ENCODE results near the gene STX3.

DNA sequence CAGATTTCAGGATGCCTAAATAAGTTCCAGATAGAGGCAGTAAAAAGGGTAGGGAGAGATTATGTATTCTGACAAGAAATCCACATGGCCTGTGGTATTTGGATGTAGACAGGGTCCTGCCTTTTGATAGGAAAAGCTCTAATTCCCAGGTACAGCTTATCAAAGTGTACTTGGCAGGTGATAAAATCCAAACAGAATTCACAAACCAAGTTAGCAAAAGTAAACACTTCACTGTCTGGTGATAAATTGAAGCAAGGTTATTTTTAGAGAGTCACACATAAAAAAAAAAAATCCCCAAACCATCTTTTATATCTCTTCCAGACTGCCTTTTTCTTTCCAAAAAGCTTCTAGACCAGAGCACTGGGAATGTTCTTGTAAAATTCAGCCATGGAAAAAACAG is 84.4 kb downstream of the STX3 start:
- TF ChIP-seq, protein P1, sequence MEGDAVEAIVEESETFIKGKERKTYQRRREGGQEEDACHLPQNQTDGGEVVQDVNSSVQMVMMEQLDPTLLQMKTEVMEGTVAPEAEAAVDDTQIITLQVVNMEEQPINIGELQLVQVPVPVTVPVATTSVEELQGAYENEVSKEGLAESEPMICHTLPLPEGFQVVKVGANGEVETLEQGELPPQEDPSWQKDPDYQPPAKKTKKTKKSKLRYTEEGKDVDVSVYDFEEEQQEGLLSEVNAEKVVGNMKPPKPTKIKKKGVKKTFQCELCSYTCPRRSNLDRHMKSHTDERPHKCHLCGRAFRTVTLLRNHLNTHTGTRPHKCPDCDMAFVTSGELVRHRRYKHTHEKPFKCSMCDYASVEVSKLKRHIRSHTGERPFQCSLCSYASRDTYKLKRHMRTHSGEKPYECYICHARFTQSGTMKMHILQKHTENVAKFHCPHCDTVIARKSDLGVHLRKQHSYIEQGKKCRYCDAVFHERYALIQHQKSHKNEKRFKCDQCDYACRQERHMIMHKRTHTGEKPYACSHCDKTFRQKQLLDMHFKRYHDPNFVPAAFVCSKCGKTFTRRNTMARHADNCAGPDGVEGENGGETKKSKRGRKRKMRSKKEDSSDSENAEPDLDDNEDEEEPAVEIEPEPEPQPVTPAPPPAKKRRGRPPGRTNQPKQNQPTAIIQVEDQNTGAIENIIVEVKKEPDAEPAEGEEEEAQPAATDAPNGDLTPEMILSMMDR (IDR thresholded peaks at IDR 0.05 in 8 of 11, conservative IDR thresholded peaks at IDR 0.05 in 3 of 11), result no peak
- TF ChIP-seq POLR2A (IDR thresholded peaks at IDR 0.05), result no peak
- no peak for TF ChIP-seq POLR2AphosphoS5 (IDR thresholded peaks at IDR 0.05)

Measured in spleen (tissue), 7 donors.